Panc1 (cell line): Measurements from ENCODE around the gene SGPP2. TPM values are rescaled to one million over a fixed set of nuclear protein-coding genes. Genes with fewer than 3 reads are reported as not detected.

Experiments
- ATAC-seq: fragments of 200-7000 bp; cut with Tn5 transposase; 2 replicates; pipeline ENCODE4 v1.9.1; 2020; ENCODE audit warnings: mild to moderate bottlenecking, moderate library complexity
- BruUV-seq: library from RNA; stranded (reverse); fragments of 400-500 nt; replicated peaks from 2 replicates; lab custom pipeline; 2021; lab: Mats Ljungman, UMichigan
- CTCF ChIA-PET: fragments of 300-600 bp; sonication (Branson Sonifier 250); formaldehyde crosslinking; loops from one replicate; lab custom pipeline; 2022; ENCODE audit warnings: antibody characterized with exemption; lab: Charles Lee
- POLR2A ChIA-PET: fragments of 300-600 bp; sonication (Branson Sonifier 250); formaldehyde crosslinking; loops from one replicate; lab custom pipeline; 2022; ENCODE audit warnings: antibody characterized with exemption; lab: Charles Lee
- DNase-seq: peaks from one replicate; pipeline ENCODE4 v3.0.0-alpha.2; 2010; ENCODE audit warnings: low read depth, low spot score
- H3K27ac ChIP-seq: 2 replicates; pipeline ENCODE4 v1.5.1; 2011; ENCODE audit warnings: mild to moderate bottlenecking, low read length, inconsistent platforms
- H3K27me3 ChIP-seq: fragments of 200-500 bp; sonication (Bioruptor generic); 2 replicates; pipeline ENCODE4 v1.6.0; 2014; ENCODE audit warnings: low read length, inconsistent platforms; ENCODE audit not compliant: control insufficient read depth, insufficient read depth
- H3K36me3 ChIP-seq: fragments of 200-500 bp; sonication (Bioruptor generic); 2 replicates; pipeline ENCODE4 v1.5.1; 2014; ENCODE audit warnings: inconsistent platforms, mild to moderate bottlenecking, low read length, moderate library complexity; ENCODE audit not compliant: control insufficient read depth, insufficient read depth
- H3K4me1 ChIP-seq: 2 replicates; pipeline ENCODE4 v1.5.1; 2011; ENCODE audit warnings: inconsistent platforms, mild to moderate bottlenecking, low read length, moderate library complexity; ENCODE audit not compliant: control insufficient read depth, insufficient read depth
- H3K4me3 ChIP-seq, 2 experiments: 2 replicates each; pipeline ENCODE4 v1.5.1; 2011 to 2012; ENCODE audit warnings: low read depth in 2 of 2, low read length in 2 of 2, mild to moderate bottlenecking in 2 of 2, inconsistent platforms in 1 of 2, moderate library complexity in 1 of 2
- H3K9me3 ChIP-seq: fragments of 200-500 bp; sonication (Bioruptor generic); 2 replicates; pipeline ENCODE4 v1.5.1; 2014; ENCODE audit warnings: low read depth, mild to moderate bottlenecking, inconsistent platforms, low read length, moderate library complexity; ENCODE audit not compliant: control insufficient read depth, insufficient read depth
- POLR2AphosphoS5 ChIP-seq: IDR thresholded peaks from 2 replicates; pipeline ENCODE4 v1.6.1; 2012; ENCODE audit warnings: mild to moderate bottlenecking, low read depth, low read length, moderate library complexity
- SIN3A ChIP-seq: IDR thresholded peaks from 2 replicates; pipeline ENCODE4 v1.6.1; 2012; ENCODE audit warnings: low read depth, mild to moderate bottlenecking, low read length, moderate library complexity, borderline replicate concordance; ENCODE audit not compliant: insufficient read depth
- TCF7L2 ChIP-seq: IDR thresholded peaks from 2 replicates; pipeline ENCODE4 v1.6.1; 2011; ENCODE audit warnings: mild to moderate bottlenecking, low read depth, low read length, inconsistent platforms
- in situ Hi-C: cut with HindIII; loops from 2 replicates; pipeline ENCODE4 v1.10.0; 2016; ENCODE audit warnings: low sequenced_read_pairs, low pct_unique_long_range_greater_than_20kb
- intact Hi-C: fragments of 100-400 bp; cut with micrococcal nuclease; formaldehyde crosslinking; loops from one replicate; pipeline ENCODE4 v1.10.0; 2022; ENCODE audit not compliant: unreplicated experiment
- total RNA-seq: library from RNA; stranded (reverse); gene quantifications from one replicate; pipeline ENCODE4 v1.2.1, GENCODE V29; 2021; ENCODE audit not compliant: unreplicated experiment
- TF ChIP-seq, protein P1 (sequence below): fragments of 450-650 bp; IDR thresholded peaks from 2 replicates; pipeline ENCODE4 v1.5.1; 2017; ENCODE audit warnings: mild to moderate bottlenecking
- TF ChIP-seq, protein P2 (sequence below), 2 experiments: IDR thresholded peaks; 2 replicates each; pipeline ENCODE4 v1.6.1; 2011 to 2012; ENCODE audit warnings: low read depth in 2 of 2, control low read depth in 1 of 2, low read length in 1 of 2, mild to moderate bottlenecking in 1 of 2, moderate library complexity in 1 of 2; ENCODE audit not compliant: insufficient read depth in 1 of 2

Gene SGPP2
- total RNA-seq, 1 experiment from 2014 or later, result 0.05 TPM

DNA sequence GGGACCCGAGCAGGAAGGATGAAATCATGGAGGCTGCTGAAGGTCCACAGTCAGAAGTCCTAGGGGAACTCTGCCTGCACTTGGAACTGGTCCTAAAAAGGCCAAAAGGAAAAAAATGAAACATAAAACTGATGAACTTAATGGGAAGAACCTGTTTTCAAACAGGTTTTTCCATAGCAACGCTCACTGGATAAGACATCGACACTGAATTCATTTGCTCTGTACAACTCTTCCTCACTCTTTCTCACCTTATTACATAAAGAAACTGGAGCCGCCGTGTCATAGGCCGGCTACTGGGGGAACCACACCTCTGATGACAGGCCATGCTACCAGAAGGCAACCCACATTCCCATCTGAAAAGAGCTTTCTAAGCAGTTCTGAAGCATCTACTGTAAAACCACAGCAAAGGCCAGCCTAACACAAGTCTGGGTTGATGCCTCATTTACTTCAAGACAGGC is 147.9 kb downstream of the SGPP2 start:
- BruUV-seq, result no TSS peak
- no peak overlapping the region for H3K4me3 ChIP-seq
- intact Hi-C loops (no loop called here), in situ Hi-C loops (no loop called here)
- H3K27me3 ChIP-seq, result no peaks in the 10 kb centered on the region
- TF ChIP-seq TCF7L2 (no peak), POLR2AphosphoS5 (no peak)
- TF ChIP-seq, protein P1, sequence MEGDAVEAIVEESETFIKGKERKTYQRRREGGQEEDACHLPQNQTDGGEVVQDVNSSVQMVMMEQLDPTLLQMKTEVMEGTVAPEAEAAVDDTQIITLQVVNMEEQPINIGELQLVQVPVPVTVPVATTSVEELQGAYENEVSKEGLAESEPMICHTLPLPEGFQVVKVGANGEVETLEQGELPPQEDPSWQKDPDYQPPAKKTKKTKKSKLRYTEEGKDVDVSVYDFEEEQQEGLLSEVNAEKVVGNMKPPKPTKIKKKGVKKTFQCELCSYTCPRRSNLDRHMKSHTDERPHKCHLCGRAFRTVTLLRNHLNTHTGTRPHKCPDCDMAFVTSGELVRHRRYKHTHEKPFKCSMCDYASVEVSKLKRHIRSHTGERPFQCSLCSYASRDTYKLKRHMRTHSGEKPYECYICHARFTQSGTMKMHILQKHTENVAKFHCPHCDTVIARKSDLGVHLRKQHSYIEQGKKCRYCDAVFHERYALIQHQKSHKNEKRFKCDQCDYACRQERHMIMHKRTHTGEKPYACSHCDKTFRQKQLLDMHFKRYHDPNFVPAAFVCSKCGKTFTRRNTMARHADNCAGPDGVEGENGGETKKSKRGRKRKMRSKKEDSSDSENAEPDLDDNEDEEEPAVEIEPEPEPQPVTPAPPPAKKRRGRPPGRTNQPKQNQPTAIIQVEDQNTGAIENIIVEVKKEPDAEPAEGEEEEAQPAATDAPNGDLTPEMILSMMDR, result no peak
- TF ChIP-seq, protein P2, sequence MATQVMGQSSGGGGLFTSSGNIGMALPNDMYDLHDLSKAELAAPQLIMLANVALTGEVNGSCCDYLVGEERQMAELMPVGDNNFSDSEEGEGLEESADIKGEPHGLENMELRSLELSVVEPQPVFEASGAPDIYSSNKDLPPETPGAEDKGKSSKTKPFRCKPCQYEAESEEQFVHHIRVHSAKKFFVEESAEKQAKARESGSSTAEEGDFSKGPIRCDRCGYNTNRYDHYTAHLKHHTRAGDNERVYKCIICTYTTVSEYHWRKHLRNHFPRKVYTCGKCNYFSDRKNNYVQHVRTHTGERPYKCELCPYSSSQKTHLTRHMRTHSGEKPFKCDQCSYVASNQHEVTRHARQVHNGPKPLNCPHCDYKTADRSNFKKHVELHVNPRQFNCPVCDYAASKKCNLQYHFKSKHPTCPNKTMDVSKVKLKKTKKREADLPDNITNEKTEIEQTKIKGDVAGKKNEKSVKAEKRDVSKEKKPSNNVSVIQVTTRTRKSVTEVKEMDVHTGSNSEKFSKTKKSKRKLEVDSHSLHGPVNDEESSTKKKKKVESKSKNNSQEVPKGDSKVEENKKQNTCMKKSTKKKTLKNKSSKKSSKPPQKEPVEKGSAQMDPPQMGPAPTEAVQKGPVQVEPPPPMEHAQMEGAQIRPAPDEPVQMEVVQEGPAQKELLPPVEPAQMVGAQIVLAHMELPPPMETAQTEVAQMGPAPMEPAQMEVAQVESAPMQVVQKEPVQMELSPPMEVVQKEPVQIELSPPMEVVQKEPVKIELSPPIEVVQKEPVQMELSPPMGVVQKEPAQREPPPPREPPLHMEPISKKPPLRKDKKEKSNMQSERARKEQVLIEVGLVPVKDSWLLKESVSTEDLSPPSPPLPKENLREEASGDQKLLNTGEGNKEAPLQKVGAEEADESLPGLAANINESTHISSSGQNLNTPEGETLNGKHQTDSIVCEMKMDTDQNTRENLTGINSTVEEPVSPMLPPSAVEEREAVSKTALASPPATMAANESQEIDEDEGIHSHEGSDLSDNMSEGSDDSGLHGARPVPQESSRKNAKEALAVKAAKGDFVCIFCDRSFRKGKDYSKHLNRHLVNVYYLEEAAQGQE (IDR thresholded peaks at IDR 0.05; ENCODE audit: insufficient read depth in 1 of 2, low read depth in 2 of 2, low read length in 1 of 2), result no peak
- no peak for DNase-seq
- H3K9me3 ChIP-seq, result no peaks in the 10 kb centered on the region
- H3K27ac ChIP-seq, result no peak overlapping the region
- POLR2A ChIA-PET, result no interaction called here
- CTCF ChIA-PET, result no interaction called here
- no peak for ATAC-seq
- peaks cover 10% of the 10 kb centered on the region for H3K36me3 ChIP-seq
- H3K4me1 ChIP-seq, result no peaks in the 10 kb centered on the region

DNA sequence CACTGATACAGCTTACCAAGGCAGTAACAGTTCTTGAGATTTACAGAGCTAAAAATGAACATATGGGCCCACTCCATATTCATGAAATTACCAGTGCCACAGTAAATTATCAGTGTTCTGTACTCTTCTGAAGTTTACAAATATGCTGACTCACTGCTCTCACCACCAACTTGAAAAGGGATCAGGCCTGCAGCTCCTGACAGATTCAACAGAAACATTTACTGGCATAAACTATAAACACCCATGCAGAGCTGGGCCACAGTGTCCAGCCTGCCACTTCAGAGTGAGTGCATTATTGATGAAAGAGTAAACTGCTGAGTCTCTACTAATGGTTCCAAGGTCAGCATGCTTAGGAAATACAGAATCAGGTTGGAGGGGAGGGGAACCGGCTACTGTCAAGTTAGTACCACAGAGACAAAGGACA is 148.4 kb downstream of the SGPP2 start:
- Histone ChIP-seq H3K9me3 (no peaks in the 10 kb centered on the region), H3K4me3 (no peak overlapping the region), H3K27me3 (no peaks in the 10 kb centered on the region), H3K27ac (no peak overlapping the region), H3K36me3 (peaks cover 7% of the 10 kb centered on the region), H3K4me1 (no peaks in the 10 kb centered on the region)
- BruUV-seq, result no TSS peak
- in situ Hi-C loops, result no loop called here
- no peak for ATAC-seq
- ChIA-PET CTCF (no interaction called here), POLR2A (no interaction called here)
- DNase-seq, result no peak
- intact Hi-C loops, result no loop called here
- no peak for TF ChIP-seq POLR2AphosphoS5
- no peak for TF ChIP-seq SIN3A
- TF ChIP-seq, protein P1, result no peak
- TF ChIP-seq TCF7L2, result no peak
- TF ChIP-seq, protein P2 (IDR thresholded peaks at IDR 0.05; ENCODE audit: insufficient read depth in 1 of 2, low read depth in 2 of 2, low read length in 1 of 2), result no peak
